Measurements from ENCODE around the gene ACIN1. TPM values are rescaled to one million over a fixed set of nuclear protein-coding genes. Genes with fewer than 3 reads are reported as not detected.

ACIN1 gene
- total and polyA plus RNA-seq, 2 donors (not counting 1 experiment from before 2014, with no cell fraction given): 75.1 to 94.0 TPM

- Histone ChIP-seq H3K27ac (ENCODE audit: insufficient read depth, low read length) (no peak overlapping the region), H3K79me2 (ENCODE audit: control insufficient read depth, insufficient read depth, low read length) (no peaks in the 10 kb centered on the region), H3K36me3 (ENCODE audit: control insufficient read depth, insufficient read depth, low read length) (no peaks in the 10 kb centered on the region), H2AFZ (ENCODE audit: low read length) (no peak overlapping the region), H3K4me1 (ENCODE audit: control insufficient read depth, extremely low read depth, insufficient read depth, low read length) (no peaks in the 10 kb centered on the region), H3K27me3 (ENCODE audit: control insufficient read depth, insufficient read depth, low read length) (no peaks in the 10 kb centered on the region), H3K4me3 (replicated peaks in 1 of 4; ENCODE audit: control extremely low read depth in 1 of 4, insufficient read depth in 1 of 4, low read depth in 3 of 4, low read length in 4 of 4) (no peak overlapping the region), H3K4me2 (ENCODE audit: extremely low read depth, insufficient read depth, low read length) (no peak overlapping the region), H3K9me3 (ENCODE audit: control insufficient read depth, insufficient read depth, low read depth, low read length) (no peaks in the 10 kb centered on the region), H3K9ac (ENCODE audit: insufficient read depth, low read length) (no peak overlapping the region), H4K20me1 (ENCODE audit: control insufficient read depth, extremely low read depth, insufficient read depth, low read length) (no peaks in the 10 kb centered on the region)
- DNase-seq (ENCODE audit: low read depth in 2 of 2): no peak
- TF ChIP-seq EZH2 (IDR thresholded peaks at IDR 0.05; ENCODE audit: low read length, missing control alignments): no peak
- TF ChIP-seq, protein P1, sequence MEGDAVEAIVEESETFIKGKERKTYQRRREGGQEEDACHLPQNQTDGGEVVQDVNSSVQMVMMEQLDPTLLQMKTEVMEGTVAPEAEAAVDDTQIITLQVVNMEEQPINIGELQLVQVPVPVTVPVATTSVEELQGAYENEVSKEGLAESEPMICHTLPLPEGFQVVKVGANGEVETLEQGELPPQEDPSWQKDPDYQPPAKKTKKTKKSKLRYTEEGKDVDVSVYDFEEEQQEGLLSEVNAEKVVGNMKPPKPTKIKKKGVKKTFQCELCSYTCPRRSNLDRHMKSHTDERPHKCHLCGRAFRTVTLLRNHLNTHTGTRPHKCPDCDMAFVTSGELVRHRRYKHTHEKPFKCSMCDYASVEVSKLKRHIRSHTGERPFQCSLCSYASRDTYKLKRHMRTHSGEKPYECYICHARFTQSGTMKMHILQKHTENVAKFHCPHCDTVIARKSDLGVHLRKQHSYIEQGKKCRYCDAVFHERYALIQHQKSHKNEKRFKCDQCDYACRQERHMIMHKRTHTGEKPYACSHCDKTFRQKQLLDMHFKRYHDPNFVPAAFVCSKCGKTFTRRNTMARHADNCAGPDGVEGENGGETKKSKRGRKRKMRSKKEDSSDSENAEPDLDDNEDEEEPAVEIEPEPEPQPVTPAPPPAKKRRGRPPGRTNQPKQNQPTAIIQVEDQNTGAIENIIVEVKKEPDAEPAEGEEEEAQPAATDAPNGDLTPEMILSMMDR (conservative IDR thresholded peaks at IDR 0.05 in 1 of 2, IDR thresholded peaks at IDR 0.05 in 1 of 2; ENCODE audit: low read depth in 1 of 2, low read length in 2 of 2): no peak
These were observed 54.8 kb downstream of the ACIN1 start for GRCh38 chr14:23040100-23040499.

DNA sequence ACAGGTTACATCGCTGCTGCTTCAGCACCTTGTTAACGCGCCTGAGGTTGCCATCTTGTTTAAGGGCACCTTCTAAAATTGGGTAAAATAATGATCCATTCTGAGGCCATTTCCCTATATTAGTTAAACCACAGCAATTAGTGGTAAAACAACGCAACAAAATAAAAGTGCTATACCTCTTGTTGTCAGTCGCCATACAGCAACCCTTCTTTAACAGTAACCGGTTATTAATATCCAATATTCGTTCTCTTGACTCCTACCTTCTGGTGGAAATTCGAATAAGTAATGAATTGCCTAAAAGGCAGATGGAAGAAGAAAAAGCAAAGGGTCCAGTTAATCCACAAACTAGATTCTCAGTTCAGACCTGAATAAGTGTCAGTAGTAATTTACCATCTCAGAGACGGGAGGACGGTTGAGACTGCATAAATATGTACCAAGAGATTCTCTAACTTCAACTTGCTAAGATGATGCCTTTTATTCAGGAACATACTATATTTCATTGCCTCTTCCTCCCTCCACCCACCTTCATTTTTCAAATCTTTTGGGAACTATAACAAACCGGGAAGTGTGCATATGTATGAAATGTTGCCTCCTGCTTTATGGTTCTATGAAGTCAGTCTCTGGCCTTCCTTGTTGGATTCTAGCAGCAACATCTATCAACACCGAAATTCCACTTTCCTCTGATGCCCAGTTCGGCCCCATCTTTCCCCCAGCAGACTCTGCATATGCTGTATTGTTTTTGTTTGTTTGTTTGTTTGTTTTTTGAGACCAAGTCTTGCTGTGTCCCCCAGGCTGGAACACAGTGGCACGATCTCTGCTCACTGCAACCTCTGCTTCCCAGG is 59.4 kb downstream of the ACIN1 start:
- no peak for DNase-seq (ENCODE audit: low read depth in 2 of 2)
- Histone ChIP-seq H3K9ac (ENCODE audit: insufficient read depth, low read length) (no peak overlapping the region), H3K4me1 (ENCODE audit: control insufficient read depth, extremely low read depth, insufficient read depth, low read length) (peaks cover 3% of the 10 kb centered on the region), H3K9me3 (ENCODE audit: control insufficient read depth, insufficient read depth, low read depth, low read length) (no peaks in the 10 kb centered on the region), H3K4me2 (ENCODE audit: extremely low read depth, insufficient read depth, low read length) (peak overlapping the region; percentile 91), H3K4me3 (replicated peaks in 1 of 4; ENCODE audit: control extremely low read depth in 1 of 4, insufficient read depth in 1 of 4, low read depth in 3 of 4, low read length in 4 of 4) (peak overlapping the region; percentile 78 to 99 (median 96)), H3K27ac (ENCODE audit: insufficient read depth, low read length) (peak overlapping the region; percentile 97), H4K20me1 (ENCODE audit: control insufficient read depth, extremely low read depth, insufficient read depth, low read length) (no peaks in the 10 kb centered on the region), H2AFZ (ENCODE audit: low read length) (peak overlapping the region; percentile 97), H3K36me3 (ENCODE audit: control insufficient read depth, insufficient read depth, low read length) (peaks cover 10% of the 10 kb centered on the region), H3K27me3 (ENCODE audit: control insufficient read depth, insufficient read depth, low read length) (no peaks in the 10 kb centered on the region), H3K79me2 (ENCODE audit: control insufficient read depth, insufficient read depth, low read length) (peaks cover 18% of the 10 kb centered on the region)
- TF ChIP-seq, protein P1 (conservative IDR thresholded peaks at IDR 0.05 in 1 of 2, IDR thresholded peaks at IDR 0.05 in 1 of 2; ENCODE audit: low read depth in 1 of 2, low read length in 2 of 2): no peak
- no peak for TF ChIP-seq EZH2 (IDR thresholded peaks at IDR 0.05; ENCODE audit: low read length, missing control alignments)

GRCh38 chr14:23034498-23035302 is 60.2 kb downstream of the ACIN1 start, which contains the start of gene PSMB5:
PSMB5 (minus strand) TSS chr14:23034900; CDS start chr14:23034881, 19 bp downstream.
- Histone ChIP-seq H4K20me1 (ENCODE audit: control insufficient read depth, extremely low read depth, insufficient read depth, low read length) (no peaks in the 10 kb centered on the region), H3K27ac (ENCODE audit: insufficient read depth, low read length) (peak within 1 kb of the TSS; percentile 97), H3K4me3 (replicated peaks in 1 of 4; ENCODE audit: control extremely low read depth in 1 of 4, insufficient read depth in 1 of 4, low read depth in 3 of 4, low read length in 4 of 4) (peak within 1 kb of the TSS; percentile 78 to 99 (median 96)), H3K79me2 (ENCODE audit: control insufficient read depth, insufficient read depth, low read length) (peaks cover 18% of the 10 kb centered on the region), H3K4me2 (ENCODE audit: extremely low read depth, insufficient read depth, low read length) (peak within 1 kb of the TSS; percentile 91), H3K36me3 (ENCODE audit: control insufficient read depth, insufficient read depth, low read length) (peaks cover 10% of the 10 kb centered on the region), H3K9ac (ENCODE audit: insufficient read depth, low read length) (peak within 1 kb of the TSS; percentile 98), H3K4me1 (ENCODE audit: control insufficient read depth, extremely low read depth, insufficient read depth, low read length) (peaks cover 3% of the 10 kb centered on the region), H2AFZ (ENCODE audit: low read length) (peak within 1 kb of the TSS; percentile 97), H3K27me3 (ENCODE audit: control insufficient read depth, insufficient read depth, low read length) (no peaks in the 10 kb centered on the region), H3K9me3 (ENCODE audit: control insufficient read depth, insufficient read depth, low read depth, low read length) (no peaks in the 10 kb centered on the region)
- TF ChIP-seq, protein P1 (conservative IDR thresholded peaks at IDR 0.05 in 1 of 2, IDR thresholded peaks at IDR 0.05 in 1 of 2; ENCODE audit: low read depth in 1 of 2, low read length in 2 of 2): peak in 1 of 2 donors; percentile 9
- no peak for TF ChIP-seq EZH2 (IDR thresholded peaks at IDR 0.05; ENCODE audit: low read length, missing control alignments)
- DNase-seq (ENCODE audit: low read depth in 2 of 2): peak; percentile 96

Data from fibroblast of lung (primary cell).